Activated naive CD4-positive, alpha-beta T cell treated with anti-CD3 and anti-CD28 coated beads, Interleukin-2, amount 50 U/mL, for 16 hours (primary cell): Measurements from ENCODE around the gene CLIC4.
"Not testable (repeated sequence)": the region's sequence is repeated elsewhere in the genome, so short reads cannot be mapped to it uniquely, and the experiment has no call there.

ENCODE experiments used
- DNase-seq: peaks from one replicate; pipeline ENCODE4 v3.0.0-alpha.2; 2020

The CLIC4 gene

DNA sequence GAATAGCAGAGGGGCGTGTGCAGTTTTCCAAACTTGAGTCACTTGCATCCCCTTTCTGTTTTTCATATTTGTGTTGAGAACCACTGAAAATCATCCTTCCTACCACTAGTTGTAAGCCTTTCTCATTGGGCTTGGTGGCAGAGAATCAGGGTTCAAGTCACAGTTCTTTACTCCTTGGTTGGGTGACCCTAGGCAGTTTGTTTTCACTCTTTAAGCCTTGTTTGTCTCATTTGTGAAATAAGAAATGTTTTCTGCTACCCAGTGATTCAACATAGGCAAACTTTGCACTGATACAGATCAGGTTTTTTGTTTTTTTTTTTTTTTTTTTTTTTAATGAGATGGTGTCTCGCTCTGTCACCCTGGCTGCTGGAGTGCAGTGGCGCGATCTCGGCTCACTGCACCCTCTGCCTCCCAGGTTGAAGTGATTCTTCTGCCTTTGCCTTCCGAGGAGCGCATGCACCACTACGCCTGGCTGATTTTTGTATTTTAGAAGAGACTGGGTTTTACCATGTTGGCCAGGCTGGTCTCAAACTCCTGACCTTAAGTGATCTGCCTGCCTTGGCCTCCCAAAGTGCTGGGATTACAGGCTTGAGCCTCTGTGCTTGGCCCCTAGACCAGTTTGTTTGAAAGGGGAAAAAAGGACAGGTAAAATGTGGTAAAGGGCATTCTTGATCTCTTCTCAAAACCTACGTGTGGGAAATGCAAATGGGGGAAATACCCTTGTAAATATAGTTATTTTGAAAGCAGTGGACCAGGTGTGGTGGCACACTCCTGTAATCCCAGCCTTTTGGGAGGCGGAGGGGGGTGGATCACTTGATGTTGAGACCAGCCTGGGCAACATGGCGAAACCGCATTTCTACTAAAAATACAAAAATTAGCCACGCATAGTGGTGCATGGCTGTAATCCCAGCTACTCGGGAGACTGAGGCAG, 3.2 kb downstream of the CLIC4 start:
- DNase-seq = no peak

DNA sequence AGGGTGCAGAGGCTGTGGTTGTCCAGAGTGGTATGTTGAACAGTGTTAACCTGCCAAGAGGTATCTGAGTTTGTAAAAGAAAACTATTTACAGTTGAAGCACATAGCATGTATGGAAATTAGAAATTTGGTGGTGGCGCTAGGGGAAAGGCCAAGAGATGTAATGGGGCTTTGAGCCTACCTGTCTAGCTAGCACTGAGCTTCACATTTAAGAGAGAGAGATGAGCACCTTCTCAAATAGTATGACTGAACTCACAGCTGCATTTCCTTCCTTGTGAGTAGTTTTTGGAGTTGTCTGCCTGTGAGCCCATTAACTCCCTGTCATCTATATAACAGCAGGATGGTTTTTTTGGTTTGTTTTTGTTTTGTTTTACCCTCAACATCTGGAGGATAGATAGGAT, 4.0 kb downstream of the CLIC4 start:
- DNase-seq = no peak

DNA sequence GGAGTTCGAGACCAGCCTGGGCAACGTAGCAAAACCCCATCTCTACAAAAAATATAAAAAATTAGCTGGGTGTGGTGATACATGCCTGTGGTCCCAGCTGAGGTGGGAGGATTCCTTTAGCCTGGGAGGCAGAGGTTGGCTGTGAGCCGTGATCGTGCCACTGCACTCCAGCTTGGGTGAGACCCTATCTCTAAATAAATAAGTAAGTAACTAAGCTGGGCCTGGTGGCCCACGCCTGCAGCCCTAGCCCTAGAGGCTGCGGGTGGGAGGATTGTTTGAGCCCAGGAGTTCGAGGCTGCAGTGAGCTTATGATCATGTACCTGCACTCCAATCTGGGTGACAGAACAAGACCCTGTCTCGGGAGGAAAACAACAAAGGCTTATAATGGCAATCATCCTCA, 4.6 kb downstream of the CLIC4 start:
- DNase-seq = no peak

DNA sequence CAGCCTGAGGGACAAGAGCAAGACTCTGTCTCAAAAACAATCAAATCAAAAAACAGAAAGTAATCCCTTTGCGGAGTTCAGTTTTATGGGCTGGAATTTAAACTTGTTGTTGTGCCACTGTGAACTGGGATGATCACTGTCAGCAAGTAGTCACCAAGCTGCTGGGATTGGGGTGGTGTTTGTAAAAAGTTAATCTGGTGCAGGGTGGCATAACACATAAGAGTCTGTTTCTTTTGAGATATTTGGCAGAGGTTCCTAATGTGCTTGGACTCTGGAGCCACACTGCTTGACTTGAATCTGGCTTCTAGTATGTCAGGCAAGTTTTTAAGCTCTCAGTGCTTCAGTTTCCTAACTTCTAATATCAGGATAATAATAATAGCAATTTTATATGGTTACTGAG, 6.6 kb downstream of the CLIC4 start:
- DNase-seq = no peak

DNA sequence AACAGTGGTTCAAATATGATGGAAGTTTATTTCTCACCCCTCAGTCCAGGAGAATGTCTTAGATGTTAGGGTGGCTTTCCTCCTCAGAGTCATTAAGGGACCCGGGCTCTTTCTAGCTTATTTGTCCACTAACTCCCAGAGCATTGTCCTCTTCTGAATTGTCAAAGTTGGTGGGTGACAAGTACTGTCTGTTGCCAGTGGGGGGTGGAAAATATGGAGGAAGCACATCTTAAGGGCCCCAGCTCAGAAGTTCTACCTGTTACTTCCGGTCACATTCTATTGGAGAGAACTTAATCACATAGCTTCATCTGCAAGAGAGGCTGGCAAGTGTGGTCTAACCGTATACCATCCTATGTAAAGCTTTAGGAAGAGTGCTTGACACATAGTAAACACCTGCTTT, 7.1 kb downstream of the CLIC4 start:
- no peak for DNase-seq

DNA sequence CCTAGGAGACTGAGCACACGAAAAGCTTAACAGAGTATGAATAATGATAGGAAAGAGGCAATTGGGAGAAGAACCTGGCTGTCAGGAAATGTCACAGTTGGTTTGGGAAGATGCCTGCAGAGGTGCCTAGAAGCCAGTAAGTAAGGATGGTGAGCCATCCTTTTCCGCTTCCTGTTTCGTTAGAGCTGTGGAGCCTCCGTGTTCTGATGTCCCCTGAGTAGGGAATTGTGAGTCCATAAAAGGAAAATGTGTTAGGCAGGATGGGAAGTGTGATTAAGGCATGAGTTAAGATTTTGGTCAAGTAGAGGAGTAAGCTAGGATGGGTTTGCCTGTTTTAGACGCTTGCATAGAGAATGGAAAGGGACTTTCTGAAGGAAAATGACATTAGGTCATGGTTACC, 9.0 kb downstream of the CLIC4 start:
- no peak for DNase-seq

DNA sequence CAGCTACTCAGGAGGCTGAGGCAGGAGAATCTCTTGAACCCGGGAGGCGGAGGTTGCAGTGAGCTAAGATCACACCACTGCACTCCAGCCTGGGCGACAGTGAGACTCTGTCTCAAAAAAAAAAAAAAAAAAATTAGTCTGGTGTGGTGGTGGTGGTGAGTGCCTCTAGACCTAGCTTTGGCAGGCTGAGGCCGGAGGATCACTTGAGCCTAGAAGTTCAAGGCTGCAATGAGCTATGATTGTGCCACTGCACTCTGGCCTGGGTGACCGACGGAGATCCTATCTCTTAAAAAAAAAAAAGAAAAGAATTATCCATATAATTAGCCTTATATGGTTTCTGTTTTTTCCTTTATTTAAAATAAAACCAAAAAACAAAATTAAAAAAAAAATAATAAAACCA, 10.1 kb downstream of the CLIC4 start:
- DNase-seq = not testable (repeated sequence)

DNA sequence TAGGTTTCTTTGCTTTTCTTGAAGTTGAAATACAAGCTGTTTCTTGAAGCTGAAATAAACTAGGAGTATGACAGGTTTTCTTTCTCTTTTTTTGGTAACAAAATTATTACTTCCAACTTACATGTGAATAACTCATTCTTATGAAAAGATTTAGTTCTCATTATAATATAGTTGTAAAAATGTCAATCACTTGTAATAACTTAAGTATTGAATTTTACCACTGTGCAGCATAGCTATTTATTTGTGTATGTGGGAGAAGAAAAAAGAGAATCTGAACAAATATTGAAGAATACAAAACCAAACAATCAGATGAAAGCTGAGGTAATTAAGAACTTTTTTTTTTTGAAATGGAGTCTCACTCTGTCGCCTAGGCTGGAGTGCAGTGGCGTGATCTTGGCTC, 11.1 kb downstream of the CLIC4 start:
- no peak for DNase-seq

DNA sequence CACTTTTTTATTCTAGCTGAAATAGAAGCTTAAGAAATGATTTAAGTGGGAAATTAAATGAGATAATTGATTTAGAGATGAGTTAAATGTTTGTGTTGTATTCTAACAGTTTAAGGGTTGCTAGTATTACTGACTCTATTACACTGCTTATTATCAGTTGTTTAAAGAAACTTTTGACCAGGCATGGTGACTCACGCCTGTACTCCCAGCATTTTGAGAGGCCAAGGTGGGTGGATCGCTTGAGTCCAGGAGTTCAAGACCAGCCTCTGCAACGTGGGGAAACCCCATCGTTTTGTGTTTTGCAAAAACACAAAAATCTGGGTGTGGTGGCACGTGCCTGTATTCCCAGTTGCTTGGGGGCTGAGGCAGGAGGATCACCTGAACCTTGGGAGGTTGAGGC, 14.2 kb downstream of the CLIC4 start:
- no peak for DNase-seq

DNA sequence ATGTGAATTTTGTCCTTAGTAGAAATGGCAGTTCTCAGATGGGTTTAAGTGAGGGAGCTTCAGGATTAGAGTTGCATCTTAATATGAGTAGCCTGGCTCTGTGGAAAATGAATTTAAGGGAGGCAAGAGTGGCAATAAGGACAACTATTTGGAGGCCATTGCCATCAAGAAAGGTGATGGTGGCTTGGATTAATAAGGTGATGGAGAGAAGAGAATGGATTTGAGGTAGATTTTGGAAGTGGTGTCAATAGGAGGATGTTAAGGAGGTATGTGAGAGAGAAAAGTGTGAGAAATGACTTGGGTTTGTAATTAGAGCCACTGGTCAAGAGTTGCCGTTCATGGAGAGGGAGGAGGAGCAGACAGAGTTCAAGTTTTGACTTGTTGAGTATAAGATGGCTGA, 16.3 kb downstream of the CLIC4 start:
- no peak for DNase-seq

DNA sequence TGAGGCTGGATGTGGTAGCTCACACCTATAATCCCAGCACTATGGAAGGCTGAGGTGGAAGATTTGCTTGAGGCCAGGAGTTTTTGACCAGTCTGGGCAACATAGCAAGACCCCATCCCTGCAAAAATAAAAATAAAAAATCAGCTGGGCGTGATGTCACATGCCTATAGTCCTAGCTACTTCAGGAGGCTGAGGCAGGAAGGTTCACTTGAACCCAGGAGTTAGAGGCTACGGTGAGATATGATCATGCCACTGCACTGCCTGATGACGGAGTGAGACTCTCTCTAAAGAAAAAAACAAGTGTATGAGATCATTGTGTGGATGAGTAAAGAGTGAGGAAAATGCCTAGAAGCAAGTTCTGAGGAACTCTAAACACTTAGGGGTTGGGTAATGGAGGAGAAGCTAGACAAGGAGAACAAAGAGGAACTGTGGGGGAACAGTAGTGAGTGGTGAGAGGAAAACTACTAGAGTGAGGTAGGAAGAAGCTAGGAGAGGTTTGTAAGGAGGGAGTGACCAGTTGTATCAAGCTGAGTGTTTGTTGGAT, 17.0 kb downstream of the CLIC4 start:
- no peak for DNase-seq

DNA sequence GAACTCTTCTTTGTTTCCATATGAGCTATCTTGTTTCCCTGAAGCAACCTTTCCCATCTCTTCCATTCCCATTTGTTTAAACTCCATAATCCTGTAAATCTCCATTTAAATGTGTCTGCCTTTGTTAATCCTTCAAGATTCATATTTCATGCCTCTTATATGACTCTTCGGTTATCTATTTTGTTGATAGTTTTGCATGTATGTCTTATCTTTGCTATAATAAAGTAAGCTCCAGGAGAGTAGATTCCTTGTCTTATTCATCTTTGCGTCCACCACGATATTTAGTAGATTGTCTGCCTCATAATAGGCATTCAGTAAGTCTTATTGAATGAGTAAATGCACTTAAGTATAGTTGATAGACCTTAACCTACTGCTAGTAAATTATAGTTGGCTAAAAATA, 18.4 kb downstream of the CLIC4 start:
- DNase-seq = no peak

DNA sequence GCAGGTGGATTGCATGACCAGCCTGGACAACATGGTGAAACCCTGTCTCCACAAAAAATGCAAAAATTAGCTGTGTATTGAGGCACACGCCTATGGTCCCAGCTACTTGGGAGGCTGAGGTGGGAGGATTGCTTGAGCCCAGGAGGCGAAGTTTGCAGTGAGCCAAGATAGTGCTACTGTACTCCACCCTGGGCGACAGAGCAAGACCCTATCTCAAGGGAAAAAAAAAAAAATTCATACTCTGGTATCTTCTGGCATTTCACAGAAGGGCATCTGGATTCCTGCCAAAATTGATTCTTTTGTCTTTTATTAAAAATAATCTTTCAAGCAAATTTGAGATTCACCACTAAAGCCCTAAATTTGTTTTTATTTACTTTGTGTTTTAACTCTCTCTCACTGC, 19.2 kb downstream of the CLIC4 start:
- no peak for DNase-seq

DNA sequence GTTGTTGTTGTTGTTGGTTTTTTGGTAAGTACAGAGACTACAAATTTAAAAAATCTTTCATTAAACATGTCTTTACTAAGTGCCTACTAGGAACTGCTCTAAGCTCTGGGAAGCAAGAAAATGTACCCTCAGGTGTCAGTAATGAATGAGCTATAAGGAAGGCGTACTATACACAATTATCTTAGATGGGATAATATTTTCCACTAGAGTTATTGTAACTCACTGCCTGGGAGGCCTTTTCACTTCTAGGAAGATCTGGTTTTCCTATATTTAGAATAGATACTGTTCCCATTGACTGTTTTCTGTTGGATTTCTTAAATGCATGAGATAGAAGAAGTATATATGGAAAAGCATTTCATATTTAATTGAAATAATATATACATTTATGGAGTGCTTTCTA, 19.6 kb downstream of the CLIC4 start:
- DNase-seq = no peak

DNA sequence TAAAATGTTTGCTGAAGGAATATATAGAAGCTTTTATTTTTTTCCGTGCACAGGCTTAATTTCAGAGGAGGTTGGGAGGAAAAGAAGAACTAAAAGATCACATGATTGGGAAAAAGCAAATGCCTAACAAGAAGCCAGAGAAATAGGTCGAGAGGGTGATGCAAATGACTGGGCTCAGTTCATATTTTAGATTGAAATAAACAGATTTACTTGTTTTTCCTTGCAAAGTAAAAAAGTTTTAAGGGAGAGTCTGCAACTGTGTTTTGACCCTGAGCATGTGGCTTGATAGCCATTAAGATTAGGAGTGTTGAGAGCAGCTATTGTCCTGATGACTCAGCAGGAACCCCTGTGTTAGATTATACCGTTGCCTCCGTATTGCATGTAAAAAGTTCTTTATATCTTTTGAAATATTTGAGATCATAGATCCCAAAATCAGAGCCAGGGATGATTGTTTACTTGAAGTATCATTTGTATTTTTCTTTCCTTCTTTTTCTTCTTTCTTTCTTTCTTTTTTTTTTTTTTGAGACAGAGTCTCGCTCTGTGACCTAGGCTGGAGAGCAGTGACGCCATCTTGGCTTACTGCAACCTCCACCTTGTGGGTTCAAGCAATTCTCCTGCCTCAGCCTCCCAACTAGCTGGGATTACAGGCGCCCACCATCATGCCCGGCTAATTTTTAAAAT, 20.2 kb downstream of the CLIC4 start:
- no peak for DNase-seq

DNA sequence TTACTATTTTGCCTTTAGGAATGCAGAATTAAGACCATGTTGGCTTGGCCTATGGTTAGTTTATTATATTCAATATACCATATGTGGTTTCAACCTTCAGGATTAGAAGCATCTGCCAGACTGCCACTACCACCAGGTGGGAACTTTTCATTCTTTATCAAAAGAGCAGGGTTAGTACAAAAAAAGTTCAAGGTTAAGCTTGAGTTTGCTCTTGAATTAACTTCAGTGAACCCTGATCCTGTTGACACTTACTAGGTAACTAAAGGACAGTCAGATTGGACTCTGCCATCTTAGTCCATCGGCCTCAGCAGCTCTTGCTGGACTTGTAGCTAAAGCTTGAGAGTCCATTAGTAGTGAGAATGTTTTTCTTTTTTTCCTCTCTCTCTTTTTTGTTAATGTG, 22.1 kb downstream of the CLIC4 start:
- no peak for DNase-seq

DNA sequence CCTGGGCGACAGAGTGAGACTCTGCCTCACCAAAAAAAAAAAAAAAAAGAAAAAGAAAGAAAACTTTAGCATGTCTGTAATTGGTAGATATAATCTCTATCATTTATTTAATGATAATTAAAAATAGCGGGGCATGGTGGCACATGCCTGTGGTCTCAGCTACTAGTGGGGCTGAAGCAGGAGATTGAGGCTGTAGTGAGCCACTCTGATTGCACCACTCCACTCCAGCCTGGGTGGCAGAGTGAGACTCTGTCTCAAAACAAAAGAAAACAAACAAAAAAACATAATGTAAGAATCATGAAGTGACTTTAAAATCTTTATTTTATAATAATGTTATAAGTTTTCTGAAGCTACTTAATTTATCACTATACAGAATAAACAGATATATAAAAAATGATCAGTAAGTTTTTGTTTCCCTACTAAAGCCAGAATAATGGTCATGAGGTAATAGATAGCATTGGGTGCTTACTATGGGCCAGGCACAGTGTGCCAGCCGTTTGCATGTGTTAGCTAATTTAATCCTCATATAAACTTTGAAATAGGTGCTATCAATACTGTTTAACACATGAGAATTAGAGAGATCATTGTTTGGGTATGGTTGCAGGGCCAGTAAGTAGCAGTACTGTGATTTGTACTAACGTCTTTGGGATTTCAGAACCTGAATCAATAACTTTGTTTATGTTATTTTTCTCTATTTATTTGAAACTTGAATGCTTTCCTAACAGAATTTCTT, 23.8 kb downstream of the CLIC4 start:
- no peak for DNase-seq

DNA sequence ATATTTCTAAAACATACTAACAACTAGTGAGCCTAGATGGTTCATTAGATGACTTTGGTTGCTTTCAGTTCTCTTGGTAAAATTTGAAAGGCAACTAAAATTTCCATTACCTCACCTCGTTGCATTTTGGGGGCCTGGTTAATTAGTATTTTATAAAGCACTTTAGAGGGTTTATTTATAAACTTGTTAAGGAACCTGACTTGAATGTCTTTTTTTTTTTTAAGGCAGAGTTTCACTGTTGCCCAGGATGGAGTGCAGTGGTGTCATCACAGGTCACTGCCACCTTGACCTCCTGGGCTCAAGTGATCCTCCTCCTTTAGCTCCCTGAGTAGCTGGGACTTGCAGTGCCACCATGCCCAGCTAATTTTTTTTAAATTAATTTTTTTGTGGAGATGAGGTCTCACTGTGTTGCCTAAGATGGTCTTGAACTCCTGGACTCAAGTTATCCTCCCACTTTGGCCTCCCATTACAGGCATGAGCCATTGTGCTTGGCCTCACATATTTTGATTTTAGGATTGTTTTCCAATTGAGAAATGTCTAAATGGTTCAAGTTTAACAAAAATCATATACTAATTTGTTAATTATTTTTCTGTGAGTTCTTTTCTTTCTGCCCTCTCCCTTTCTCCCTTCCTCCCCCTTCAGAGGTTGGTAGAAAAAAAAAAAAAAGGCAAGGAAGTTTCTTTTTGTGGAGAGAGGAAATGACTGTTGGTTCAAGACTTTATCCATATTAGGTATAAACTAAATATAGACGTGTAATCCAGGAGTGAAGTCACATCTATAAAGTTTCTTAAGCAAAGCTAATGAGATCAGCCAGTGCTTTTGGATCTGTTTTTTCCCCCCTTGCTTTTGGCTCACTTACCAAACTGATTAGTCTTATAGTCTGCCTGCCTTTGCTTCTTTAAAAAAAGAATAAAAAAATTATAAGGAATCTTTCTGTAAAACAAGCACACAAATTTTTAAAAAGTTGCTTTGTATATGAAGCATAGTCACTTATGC, 24.7 kb downstream of the CLIC4 start:
- DNase-seq = no peak

DNA sequence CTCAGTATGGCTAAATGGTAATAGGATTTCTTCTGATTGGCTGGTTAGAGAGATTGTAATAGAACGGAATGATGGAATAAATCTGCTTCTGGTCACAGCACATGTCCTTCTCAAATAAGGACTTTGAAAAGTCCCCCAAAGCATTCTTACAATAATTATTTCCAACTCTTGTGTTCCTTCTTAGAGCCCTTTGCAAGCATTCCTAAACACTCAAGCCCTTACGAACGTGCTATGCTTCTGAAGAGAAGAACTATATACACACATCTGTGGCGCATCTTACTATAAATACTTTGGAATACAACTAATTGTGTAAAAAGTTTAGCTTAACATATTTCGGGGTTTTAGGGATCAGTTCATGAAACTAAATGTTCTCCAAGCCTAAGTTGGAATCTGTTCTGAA, 25.6 kb downstream of the CLIC4 start:
- DNase-seq = no peak

DNA sequence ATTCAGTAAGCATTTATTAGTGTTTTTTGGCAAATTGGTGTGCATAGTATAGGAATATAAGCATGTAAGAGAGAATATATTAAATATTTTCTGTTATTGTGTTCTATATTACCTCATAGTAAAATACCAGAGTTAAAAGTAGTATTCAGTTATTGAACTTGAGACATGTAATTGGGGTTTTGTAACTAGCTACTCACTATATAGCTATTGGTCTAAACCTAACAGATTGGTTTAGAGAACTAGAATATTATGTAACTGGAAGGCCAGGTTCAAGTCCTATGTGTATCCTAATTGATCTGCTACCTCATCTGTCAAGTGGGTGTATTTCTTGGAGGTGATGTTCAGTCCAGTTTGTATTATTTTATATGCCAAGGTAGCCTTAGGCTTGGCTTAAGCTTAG, 26.3 kb downstream of the CLIC4 start:
- no peak for DNase-seq

DNA sequence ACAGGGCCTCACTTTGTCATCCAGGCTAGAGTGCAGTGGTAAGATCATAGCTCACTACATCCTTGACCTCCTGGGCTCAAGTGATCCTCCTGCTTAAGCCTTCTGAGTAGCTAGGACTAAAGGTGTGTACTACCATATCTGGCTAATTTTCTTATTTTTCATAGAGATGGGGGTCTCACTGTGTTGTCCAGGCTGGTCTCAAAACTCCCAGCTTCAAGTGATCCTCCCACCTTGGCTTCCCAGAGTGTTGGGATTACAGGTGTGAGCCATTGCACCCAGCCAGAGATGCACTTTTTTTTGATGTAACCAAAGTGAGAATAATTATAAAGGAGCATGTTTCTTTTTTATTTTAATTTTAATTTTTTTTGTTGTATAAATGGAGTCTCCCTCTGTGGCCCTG, 28.4 kb downstream of the CLIC4 start:
- DNase-seq = no peak

DNA sequence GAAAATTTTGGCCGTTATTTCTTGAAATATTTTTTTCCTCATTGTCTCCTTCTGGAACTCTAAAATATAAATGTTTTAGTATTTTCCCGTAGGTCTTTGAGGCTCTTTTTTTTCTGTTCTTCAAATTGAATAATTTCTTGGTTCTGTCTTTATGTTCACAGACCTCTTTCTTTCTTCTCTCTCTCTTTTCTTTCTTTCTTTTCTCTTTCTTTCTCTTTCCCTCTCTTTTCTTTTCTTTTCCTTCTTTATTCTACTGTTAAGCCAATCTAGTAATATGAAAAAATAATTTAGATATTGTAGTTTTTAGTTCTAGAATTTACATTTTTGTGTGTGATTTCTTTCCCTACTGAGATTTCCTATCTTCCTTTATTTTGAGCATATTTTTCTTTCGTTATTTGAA, 30.1 kb downstream of the CLIC4 start:
- no peak for DNase-seq
